ENCODE data around the gene MLH3.

MLH3 gene

DNA sequence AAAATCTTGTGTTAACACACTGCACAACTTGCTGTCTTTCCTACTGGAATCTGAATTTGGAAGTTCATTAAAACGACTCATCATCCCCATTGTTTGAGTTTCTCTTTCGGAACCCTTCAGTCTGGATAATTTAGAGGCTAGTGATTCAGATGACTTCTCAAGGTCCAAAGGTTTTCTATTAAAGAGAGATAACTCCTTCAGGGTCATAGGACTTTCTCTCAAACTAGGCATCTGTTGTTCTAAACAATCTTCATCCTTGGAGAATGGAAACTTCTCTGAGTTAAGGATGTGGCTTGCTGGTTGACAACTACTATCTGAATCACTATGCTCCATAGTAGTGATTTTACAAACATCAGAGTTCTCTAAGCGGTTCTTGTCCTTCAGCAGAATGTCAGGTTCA is 4.4 kb downstream of the MLH3 start:
- TF ChIP-seq, protein P1, sequence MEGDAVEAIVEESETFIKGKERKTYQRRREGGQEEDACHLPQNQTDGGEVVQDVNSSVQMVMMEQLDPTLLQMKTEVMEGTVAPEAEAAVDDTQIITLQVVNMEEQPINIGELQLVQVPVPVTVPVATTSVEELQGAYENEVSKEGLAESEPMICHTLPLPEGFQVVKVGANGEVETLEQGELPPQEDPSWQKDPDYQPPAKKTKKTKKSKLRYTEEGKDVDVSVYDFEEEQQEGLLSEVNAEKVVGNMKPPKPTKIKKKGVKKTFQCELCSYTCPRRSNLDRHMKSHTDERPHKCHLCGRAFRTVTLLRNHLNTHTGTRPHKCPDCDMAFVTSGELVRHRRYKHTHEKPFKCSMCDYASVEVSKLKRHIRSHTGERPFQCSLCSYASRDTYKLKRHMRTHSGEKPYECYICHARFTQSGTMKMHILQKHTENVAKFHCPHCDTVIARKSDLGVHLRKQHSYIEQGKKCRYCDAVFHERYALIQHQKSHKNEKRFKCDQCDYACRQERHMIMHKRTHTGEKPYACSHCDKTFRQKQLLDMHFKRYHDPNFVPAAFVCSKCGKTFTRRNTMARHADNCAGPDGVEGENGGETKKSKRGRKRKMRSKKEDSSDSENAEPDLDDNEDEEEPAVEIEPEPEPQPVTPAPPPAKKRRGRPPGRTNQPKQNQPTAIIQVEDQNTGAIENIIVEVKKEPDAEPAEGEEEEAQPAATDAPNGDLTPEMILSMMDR (IDR thresholded peaks at IDR 0.05; ENCODE audit: low read depth, low read length), result no peak
- no peak overlapping the region for H3K4me3 ChIP-seq (ENCODE audit: low read depth, low read length)

DNA sequence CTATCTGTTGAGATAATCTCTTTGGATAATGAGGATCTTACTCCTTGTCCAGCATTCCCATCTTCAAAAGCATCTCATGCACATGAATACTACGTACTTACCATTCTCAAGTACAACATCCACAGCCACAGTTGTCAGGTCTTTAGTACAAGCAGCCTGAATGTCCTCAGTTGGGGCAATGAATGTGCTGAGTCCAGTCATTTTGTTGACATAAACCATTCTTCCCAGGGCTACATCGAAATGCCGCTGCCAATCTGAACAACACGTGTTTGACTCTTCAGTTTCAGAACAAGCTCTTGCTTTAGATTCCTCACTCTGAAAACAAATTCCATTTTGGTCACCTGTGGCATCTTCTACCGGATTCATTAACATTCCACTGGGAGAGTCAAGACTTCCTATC is 5.0 kb downstream of the MLH3 start:
- TF ChIP-seq, protein P1 (IDR thresholded peaks at IDR 0.05; ENCODE audit: low read depth, low read length), result no peak
- no peak overlapping the region for H3K4me3 ChIP-seq (ENCODE audit: low read depth, low read length)

DNA sequence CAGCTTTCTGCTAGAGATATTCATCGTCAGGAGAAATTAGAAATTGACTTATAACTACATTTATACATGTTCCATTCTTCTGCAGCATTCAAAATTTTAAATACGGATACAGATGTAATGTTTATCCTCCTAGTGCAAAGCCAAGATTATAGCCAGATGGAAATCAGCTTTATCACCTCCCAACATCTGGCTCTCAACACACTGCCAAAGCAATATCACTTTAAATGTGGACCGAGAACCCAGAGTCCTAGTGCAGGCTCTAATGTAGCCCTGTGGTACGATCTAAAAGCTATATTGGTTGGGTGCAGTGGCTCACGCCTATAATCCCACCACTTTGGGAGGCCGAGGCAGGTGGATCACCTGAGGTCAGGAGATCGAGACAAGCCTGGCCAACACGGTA is 6.5 kb downstream of the MLH3 start:
- no peak overlapping the region for H3K4me3 ChIP-seq (ENCODE audit: low read depth, low read length)
- TF ChIP-seq, protein P1 (IDR thresholded peaks at IDR 0.05; ENCODE audit: low read depth, low read length), result no peak

DNA sequence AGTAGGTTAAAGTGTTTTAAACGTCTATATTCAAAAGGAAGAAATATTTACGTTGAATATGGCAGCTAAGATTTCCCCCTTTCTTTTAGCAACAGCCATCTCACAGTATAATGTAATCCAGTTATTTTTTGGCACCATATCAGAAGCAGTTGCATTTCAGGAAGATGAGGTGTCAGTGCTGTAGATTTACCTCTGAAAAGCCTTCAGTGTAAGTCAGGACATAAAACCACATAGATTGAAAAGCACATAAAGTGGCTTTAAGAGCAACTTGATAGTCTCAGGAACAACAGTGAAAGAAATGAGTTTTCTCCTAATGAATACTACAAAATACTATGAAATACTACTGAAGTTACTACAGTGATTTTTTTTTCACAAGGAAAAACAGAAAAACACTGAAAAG is 6.9 kb downstream of the MLH3 start:
- TF ChIP-seq, protein P1 (IDR thresholded peaks at IDR 0.05; ENCODE audit: low read depth, low read length), result no peak
- H3K4me3 ChIP-seq (ENCODE audit: low read depth, low read length), result no peak overlapping the region

DNA sequence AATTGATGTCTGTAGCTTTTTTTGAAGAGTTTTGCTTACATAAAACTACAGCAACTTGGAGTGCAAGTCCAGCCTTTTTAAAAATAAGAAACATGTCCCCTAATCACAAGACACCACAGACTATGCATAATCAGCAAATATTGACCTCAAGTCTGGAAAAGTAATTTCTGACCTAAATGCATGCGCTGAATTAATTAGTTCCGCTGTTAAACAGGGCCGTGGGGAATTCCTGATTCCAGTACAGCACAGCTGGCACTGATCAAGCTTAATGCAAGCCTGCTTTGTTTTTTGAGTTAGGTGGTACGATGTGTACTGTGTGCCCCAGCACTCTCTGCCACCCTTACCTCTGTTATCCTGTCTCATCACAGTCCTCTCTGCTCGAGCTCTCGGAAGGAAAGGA is 9.2 kb downstream of the MLH3 start:
- no peak overlapping the region for H3K4me3 ChIP-seq (ENCODE audit: low read depth, low read length)
- TF ChIP-seq, protein P1 (IDR thresholded peaks at IDR 0.05; ENCODE audit: low read depth, low read length), result no peak

DNA sequence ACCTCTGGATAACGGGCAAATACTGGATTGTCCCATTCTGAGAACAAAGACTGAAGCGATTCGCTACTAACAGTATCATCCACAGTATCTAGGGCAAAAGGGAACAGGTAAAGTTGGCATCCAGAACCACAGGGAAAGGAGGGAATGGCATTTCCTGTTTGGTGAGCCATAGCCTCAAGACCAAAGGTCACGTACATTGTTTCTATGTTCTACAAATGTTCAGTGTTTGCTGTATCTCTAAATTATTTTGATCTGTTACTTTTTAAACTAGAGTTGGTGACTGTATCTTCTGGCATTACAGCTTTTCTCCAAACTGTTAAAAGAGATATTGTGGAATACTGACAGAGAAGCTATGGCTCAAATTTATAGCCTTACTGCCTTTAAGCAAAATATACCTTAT is 9.7 kb downstream of the MLH3 start:
- H3K4me3 ChIP-seq (ENCODE audit: low read depth, low read length), result no peak overlapping the region

DNA sequence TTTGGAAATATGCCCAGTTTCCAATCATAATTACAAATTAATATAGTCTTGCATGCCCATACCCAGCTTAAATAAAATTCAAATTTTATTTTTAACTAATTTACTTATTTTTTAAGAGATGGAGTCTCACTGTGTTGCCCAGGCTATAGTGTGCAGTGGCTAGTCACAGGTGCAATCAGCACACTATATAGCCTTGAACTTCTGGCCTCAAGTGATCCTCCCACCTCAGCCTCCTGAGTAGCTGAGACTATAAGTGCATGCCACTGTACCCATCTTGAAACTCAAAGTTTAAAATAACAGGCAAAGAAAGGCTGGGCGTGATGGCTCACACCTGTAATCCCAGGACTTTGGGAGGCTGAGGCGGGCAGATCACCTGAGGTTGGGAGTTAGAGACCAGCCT is 10.3 kb downstream of the MLH3 start:
- TF ChIP-seq, protein P1 (IDR thresholded peaks at IDR 0.05; ENCODE audit: low read depth, low read length), result no peak
- H3K4me3 ChIP-seq (ENCODE audit: low read depth, low read length), result no peak overlapping the region

More for the DNA sequence above, 9.7 kb downstream of the MLH3 start:
- TF ChIP-seq, protein P1 (IDR thresholded peaks at IDR 0.05; ENCODE audit: low read depth, low read length), result no peak

All from WI38 (cell line).